ENCODE measurements around the gene SLC35E1.

SLC35E1 gene

GRCh38 chr19:16571822-16572331 lies 338 bp downstream of the SLC35E1 start:
- peak overlapping the region; percentile 91 for H3K27ac ChIP-seq
- TF ChIP-seq CTCF (conservative IDR thresholded peaks at IDR 0.05), result no peak

GRCh38 chr19:16571283-16571682 lies 932 bp downstream of the SLC35E1 start:
- no peak for TF ChIP-seq CTCF (conservative IDR thresholded peaks at IDR 0.05)
- TF ChIP-seq ZFX (IDR thresholded peaks at IDR 0.05), result no peak
- peak overlapping the region; percentile 91 for H3K27ac ChIP-seq

GRCh38 chr19:16569609-16570320 lies 2.5 kb downstream of the SLC35E1 start:
- H3K27ac ChIP-seq, result peak overlapping the region; percentile 91
- no peak for TF ChIP-seq CTCF (conservative IDR thresholded peaks at IDR 0.05)
- TF ChIP-seq ZFX (IDR thresholded peaks at IDR 0.05), result no peak

GRCh38 chr19:16566702-16567101 lies 5.5 kb downstream of the SLC35E1 start:
- TF ChIP-seq CTCF (conservative IDR thresholded peaks at IDR 0.05), result no peak
- no peak for TF ChIP-seq ZFX (IDR thresholded peaks at IDR 0.05)
- peak overlapping the region; percentile 81 for H3K27ac ChIP-seq

GRCh38 chr19:16566161-16566560 lies 6.1 kb downstream of the SLC35E1 start:
- peak overlapping the region; percentile 81 for H3K27ac ChIP-seq
- TF ChIP-seq CTCF (conservative IDR thresholded peaks at IDR 0.05) (no peak), ZFX (IDR thresholded peaks at IDR 0.05) (no peak)

- TF ChIP-seq ZFX (IDR thresholded peaks at IDR 0.05) (no peak), CTCF (conservative IDR thresholded peaks at IDR 0.05) (no peak)
- H3K27ac ChIP-seq, result peak overlapping the region; percentile 81
Measured at GRCh38 chr19:16564842-16565241, 7.4 kb downstream of the SLC35E1 start.

- H3K27ac ChIP-seq, result no peak overlapping the region
- no peak for TF ChIP-seq CTCF (conservative IDR thresholded peaks at IDR 0.05)
- TF ChIP-seq ZFX (IDR thresholded peaks at IDR 0.05), result no peak
Measured at GRCh38 chr19:16562608-16563025, 9.6 kb downstream of the SLC35E1 start.

Measured in C4-2B (cell line).